HL-60 (cell line): ENCODE data around the gene PSENEN.

Source experiments
- CTCF ChIP-seq: IDR thresholded peaks from one replicate; pipeline ENCODE4 v1.5.1; 2011; ENCODE audit warnings: low read length, control low read depth, inconsistent platforms; ENCODE audit not compliant: insufficient read depth
- POLR2AphosphoS5 ChIP-seq: IDR thresholded peaks from 2 replicates; pipeline ENCODE4 v1.6.1; 2012; ENCODE audit warnings: low read depth
- SPI1 ChIP-seq: IDR thresholded peaks from 2 replicates; pipeline ENCODE4 v1.6.1; 2012; ENCODE audit warnings: low read depth, mild to moderate bottlenecking, borderline replicate concordance
- TF ChIP-seq, protein P1 (sequence below): IDR thresholded peaks from 2 replicates; pipeline ENCODE4 v1.6.1; 2012; ENCODE audit warnings: low read depth; ENCODE audit not compliant: insufficient replicate concordance

GRCh38 chr19:35759697-35760096 lies 14.2 kb downstream of the PSENEN start:
- TF ChIP-seq POLR2AphosphoS5 (no peak), CTCF (no peak), SPI1 (no peak)
- TF ChIP-seq, protein P1, sequence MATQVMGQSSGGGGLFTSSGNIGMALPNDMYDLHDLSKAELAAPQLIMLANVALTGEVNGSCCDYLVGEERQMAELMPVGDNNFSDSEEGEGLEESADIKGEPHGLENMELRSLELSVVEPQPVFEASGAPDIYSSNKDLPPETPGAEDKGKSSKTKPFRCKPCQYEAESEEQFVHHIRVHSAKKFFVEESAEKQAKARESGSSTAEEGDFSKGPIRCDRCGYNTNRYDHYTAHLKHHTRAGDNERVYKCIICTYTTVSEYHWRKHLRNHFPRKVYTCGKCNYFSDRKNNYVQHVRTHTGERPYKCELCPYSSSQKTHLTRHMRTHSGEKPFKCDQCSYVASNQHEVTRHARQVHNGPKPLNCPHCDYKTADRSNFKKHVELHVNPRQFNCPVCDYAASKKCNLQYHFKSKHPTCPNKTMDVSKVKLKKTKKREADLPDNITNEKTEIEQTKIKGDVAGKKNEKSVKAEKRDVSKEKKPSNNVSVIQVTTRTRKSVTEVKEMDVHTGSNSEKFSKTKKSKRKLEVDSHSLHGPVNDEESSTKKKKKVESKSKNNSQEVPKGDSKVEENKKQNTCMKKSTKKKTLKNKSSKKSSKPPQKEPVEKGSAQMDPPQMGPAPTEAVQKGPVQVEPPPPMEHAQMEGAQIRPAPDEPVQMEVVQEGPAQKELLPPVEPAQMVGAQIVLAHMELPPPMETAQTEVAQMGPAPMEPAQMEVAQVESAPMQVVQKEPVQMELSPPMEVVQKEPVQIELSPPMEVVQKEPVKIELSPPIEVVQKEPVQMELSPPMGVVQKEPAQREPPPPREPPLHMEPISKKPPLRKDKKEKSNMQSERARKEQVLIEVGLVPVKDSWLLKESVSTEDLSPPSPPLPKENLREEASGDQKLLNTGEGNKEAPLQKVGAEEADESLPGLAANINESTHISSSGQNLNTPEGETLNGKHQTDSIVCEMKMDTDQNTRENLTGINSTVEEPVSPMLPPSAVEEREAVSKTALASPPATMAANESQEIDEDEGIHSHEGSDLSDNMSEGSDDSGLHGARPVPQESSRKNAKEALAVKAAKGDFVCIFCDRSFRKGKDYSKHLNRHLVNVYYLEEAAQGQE, result no peak
